ENCODE measurements around the gene LAT.
"Not testable (repeated sequence)": the region's sequence is repeated elsewhere in the genome, so short reads cannot be mapped to it uniquely, and the experiment has no call there.

The LAT gene

DNA sequence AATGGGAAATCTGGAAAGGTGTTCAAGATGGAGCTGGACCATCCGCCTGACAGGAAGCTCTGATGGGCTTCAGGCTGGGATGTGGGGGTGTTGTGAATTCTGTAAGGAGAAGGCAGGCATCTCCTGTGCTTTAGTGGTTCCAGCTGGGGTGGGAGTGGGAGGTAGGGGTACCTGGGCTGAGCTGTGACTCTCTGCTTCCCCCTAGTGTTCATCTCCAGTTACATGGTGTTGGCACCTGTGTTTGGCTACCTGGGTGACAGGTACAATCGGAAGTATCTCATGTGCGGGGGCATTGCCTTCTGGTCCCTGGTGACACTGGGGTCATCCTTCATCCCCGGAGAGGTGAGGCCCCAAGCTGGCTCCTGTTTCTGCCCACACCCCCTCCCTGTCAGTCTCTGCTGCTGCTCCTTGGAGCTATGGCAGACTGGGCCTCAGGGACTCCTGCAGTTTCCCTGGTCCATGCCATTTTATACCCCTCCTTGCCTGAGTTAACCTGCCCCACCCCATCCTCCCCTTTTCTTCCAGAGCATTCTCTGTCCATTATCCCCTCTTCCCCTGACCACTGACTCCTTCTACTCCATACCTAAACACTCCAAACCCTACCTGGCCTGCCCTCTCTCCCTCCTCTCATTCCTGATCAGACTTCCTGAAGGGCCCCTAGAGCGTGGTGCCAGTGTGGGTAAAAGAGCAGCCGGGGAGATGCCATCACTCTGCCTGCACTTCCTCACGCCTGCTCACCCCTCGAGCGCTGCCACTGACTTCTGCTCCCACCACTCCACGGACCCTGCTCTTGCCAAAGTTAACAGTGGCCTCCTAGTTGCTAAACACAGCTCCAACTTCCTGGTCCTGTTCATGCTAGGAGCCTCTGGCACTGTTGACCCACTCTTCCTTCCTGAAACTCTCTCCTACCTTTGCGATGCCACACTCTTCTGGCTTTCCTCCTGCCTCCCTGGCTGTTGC lies 6.9 kb upstream of the LAT start:
- DNase-seq (ENCODE audit: low spot score) (no peak), FAIRE-seq (no peak)

DNA sequence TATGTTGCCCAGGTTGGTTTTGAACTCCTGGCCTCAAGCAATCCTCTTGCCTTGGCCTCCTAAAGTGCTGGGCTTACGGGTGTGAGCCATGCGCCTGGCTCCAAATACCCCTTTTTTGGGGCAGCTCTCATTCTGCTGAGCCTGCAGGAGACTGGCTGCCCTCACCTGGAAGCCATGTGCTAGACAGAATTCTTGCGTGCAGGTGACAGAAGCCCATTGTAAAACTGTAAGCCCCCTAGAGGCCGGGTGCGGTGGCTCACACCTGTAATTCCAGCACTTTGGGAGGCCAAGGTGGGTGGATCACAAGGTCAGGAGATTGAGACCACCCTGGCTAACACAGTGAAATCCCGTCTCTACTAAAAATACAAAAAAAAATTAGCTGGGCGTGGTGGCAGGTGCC lies 4.5 kb upstream of the LAT start:
- not testable (repeated sequence) for FAIRE-seq; DNase-seq (ENCODE audit: low spot score)

DNA sequence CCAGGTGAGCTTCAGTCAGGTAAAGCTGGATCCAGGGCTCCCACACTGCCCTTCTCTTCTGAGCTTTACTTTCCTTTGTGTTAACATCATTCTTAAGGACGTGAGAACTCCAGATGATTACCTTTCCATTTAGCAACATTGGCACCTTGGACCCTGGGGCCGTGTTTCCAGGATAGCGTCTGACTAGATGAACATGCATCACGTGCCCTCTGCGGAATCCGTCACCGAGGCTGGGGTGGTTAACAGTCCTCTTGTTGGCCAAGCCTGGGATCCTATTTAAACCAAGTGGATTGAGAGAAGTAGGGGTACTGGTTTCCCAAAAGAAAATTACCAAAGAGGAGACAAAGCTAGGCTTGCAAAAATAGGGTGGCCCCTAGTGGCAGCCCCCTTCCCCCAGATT lies 3.9 kb upstream of the LAT start:
- no peak for DNase-seq (ENCODE audit: low spot score)
- FAIRE-seq = no peak

DNA sequence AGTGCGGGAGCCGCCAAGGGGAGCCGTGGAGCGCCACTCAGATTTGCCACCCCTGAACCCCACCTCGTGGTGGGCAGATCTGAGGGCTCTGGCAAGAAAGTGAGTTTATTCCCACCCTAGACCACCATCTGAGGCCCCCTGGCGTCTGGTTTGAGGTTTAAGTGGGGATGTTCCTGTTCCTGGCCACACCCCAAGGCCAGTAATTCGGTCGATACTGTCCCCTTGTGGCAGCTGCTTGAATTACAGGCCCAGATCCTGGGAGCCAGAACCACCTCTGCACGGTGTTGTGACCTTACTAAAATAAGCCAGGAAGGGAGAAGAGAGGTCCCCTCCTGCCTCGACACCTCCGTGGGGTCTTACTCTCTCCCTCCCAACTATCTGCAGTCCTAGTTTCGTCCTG lies 3.3 kb upstream of the LAT start:
- DNase-seq (ENCODE audit: low spot score) (no peak), FAIRE-seq (no peak)

DNA sequence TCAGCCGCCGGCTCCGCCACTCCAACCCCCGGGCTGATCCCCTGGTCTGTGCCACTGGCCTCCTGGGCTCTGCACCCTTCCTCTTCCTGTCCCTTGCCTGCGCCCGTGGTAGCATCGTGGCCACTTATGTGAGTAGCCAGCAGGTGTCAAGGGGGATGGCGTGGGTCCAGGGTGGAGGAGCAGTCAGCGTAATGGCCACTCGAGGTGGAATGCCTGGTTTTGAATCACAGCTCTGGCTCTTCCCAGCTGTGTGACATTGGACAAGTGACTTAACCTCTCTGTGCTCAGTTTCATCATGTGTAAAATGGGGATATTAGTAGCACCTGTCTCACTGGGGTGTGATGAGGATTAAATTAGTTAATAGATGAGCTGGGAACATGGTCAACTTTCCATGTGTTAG lies 2.4 kb upstream of the LAT start:
- FAIRE-seq = no peak
- no peak for DNase-seq (ENCODE audit: low spot score)

DNA sequence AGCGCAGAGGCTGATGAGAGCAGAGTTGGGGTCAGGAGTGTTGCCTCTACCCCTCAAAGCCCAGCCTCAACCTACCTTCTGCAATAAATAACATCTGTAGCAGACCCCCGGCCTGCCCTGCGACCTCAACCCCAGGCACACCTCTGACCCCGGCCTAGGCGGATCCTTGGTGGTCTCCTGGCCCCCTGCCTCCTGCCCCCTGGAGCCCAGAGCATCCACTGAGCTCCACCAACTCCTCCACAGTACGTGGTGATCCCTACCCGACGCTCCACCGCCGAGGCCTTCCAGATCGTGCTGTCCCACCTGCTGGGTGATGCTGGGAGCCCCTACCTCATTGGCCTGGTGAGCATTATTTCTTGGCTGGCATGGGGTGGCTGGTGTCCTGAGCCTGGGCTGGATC lies 1.9 kb upstream of the LAT start:
- no peak for FAIRE-seq
- DNase-seq (ENCODE audit: low spot score) = no peak

DNA sequence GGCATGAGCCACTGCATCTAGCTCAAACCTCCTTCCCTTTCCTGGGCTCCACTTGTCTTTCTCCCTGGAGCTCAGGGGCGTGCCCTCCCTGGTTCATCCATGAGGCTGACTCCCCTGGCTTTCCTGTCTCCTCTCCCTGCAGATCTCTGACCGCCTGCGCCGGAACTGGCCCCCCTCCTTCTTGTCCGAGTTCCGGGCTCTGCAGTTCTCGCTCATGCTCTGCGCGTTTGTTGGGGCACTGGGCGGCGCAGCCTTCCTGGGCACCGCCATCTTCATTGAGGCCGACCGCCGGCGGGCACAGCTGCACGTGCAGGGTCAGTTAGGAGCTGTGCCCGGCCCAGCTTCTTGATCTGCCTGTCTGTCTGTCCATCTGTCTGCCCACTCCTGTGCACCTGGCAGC lies 1.2 kb upstream of the LAT start:
- no peak for DNase-seq (ENCODE audit: low spot score)
- no peak for FAIRE-seq

DNA sequence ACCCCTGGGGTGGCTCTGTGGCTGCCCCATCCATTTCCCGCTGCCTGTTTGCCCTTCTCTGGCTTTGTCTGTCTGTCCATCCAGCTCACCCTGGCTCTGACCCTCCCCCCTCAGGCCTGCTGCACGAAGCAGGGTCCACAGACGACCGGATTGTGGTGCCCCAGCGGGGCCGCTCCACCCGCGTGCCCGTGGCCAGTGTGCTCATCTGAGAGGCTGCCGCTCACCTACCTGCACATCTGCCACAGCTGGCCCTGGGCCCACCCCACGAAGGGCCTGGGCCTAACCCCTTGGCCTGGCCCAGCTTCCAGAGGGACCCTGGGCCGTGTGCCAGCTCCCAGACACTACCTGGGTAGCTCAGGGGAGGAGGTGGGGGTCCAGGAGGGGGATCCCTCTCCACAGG lies 761 bp upstream of the LAT start:
- FAIRE-seq (no peak), DNase-seq (ENCODE audit: low spot score) (no peak)

DNA sequence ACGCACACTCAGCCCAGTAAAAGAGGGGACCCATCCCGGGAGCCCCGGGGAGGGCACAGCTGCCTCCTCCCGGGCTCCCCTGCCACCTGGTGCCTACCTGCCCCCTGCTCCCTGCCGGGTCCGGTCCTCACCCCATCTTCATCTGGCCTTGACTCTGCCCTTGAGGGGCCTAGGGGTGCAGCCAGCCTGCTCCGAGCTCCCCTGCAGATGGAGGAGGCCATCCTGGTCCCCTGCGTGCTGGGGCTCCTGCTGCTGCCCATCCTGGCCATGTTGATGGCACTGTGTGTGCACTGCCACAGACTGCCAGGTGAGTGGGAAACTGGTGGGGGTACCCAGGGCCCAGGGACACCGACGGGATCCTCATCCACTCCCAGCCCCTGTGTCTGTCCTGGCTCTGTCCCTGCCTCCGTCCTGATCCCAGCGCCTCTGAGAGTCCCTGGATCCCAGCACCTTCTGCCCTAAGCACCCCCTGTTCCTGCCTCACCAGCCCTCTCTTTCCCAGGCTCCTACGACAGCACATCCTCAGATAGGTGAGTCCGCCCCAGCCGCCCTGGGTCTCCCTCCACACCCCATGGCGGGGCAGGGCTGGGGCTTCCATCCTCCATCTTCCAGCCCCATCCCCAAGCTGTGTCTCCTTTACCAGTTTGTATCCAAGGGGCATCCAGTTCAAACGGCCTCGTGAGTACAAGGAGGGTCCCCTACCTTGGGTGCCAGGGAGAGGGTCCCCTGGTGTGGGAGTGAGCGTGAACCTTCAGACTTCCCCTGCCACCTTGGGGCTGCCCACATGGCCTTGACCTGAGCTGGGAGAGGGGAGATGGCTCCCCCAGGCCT lies 574 bp downstream of the LAT start:
- no peak for FAIRE-seq
- no peak for DNase-seq (ENCODE audit: low spot score)

DNA sequence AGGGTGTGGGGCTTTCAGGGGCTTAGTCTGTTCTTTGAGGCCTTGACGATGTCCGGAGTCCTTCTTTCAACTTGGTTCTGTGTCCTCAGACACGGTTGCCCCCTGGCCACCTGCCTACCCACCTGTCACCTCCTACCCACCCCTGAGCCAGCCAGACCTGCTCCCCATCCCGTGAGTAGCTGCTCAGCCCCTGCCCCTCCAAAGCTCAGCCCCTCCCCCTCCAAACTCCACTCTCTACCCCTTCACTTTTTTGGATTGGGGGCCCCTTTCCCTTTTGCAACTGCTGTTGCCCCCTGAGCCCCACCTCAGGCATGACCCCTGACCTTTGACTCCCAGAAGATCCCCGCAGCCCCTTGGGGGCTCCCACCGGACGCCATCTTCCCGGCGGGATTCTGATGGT lies 1.2 kb downstream of the LAT start:
- FAIRE-seq (no peak), DNase-seq (ENCODE audit: low spot score) (no peak)

DNA sequence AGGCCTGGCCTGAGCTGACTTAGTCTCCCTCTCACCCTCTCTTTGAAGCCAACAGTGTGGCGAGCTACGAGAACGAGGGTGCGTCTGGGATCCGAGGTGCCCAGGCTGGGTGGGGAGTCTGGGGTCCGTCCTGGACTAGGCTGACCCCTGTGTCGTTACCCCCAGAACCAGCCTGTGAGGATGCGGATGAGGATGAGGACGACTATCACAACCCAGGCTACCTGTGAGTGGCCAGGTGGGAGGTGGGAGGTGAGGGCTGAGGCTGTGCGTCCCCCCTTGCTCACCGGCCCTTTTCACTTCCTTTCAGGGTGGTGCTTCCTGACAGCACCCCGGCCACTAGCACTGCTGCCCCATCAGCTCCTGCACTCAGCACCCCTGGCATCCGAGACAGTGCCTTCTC lies 1.6 kb downstream of the LAT start:
- DNase-seq (ENCODE audit: low spot score) (no peak), FAIRE-seq (no peak)

DNA sequence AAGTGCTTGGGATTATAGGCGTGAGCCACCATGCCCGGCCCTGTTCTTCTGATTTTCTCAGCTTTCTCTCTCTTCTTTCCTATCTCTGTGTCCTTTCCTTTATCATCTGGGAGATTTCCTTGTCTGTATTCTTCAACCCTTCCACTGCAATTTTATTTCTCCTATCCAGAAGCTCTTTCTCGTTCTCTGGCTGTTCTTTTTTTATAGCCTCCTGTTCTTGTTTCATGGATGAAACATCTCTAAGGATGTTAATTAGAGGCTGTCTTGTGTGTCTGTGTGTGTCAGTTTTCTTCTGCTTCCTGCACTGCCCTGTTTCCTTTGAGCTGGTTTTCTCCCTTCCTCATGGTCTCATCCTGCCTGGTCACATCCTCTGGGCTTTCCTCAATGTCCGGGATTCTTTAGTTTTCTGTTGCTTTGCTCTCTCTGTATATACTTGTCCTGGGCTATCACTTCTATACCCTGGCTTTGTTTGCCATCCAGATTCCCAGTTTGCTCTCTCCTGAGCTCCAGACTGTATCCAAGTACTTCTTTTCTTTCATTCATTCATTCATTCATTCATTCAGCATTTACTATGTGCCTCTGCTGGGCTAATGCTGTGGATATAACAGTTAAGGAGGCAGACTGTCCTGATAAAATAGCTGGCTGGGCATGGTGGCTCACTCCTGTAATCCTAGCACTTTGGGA lies 2.5 kb downstream of the LAT start:
- FAIRE-seq (no peak), DNase-seq (ENCODE audit: low spot score) (no peak)

DNA sequence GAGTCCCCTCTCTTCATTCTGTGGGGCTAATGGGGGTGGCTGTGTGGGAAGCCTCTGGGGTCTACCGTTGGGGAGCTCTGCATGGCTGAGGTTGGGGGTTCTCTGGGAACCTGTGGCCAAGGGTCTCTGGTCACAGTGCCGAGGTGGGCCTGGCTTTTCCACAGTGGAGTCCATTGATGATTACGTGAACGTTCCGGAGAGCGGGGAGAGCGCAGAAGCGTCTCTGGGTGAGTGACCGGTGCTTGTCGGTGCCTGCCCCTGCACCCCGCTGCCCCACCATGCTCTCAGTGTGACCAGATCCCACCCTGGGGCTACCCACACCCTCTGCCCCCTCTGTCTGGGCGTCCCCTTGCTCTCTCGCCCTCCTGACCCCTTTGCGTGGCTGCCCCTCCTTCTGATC lies 4.5 kb downstream of the LAT start:
- no peak for FAIRE-seq

DNA sequence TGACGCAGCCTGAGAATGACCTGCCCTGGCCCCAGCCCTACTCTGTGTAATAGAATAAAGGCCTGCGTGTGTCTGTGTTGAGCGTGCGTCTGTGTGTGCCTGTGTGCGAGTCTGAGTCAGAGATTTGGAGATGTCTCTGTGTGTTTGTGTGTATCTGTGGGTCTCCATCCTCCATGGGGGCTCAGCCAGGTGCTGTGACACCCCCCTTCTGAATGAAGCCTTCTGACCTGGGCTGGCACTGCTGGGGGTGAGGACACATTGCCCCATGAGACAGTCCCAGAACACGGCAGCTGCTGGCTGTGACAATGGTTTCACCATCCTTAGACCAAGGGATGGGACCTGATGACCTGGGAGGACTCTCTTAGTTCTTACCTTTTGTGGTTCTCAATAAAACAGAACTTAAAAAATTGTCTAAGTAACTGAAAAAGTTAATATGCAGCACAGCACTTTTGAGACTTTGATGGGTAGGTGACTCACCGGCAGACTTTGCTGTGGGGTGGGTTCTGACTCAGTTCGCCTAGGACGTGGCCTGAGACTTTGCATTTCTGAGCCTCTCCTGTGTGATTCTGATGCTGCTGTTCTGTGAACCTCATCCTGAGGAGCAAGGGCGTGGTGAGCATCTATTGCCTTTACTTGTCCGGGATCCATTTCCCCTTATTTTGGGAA lies 5.7 kb downstream of the LAT start:
- DNase-seq (ENCODE audit: low spot score) = no peak
- FAIRE-seq = no peak

More for the DNA sequence above, 4.5 kb downstream of the LAT start:
- DNase-seq (ENCODE audit: low spot score) = no peak

DNA sequence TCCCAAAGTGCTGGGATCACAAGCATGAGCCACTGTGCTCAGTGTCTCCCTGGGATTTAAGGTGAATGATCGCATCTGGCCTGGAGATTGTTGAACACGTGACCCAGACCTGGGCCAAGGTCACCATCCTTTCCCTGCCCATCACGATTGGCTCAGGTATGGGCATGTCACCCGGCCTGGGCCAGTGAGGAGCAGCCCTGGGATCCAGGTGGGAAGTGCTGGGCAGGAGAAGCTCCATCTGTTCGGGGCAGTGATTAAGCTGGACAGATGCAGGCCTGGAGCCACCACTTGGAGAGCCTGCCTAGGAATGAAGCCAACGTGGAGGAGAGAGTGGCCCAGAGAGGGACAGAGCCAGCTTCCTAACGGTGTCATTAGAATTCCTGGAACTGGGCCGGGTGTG lies 6.8 kb downstream of the LAT start:
- FAIRE-seq (no peak), DNase-seq (ENCODE audit: low spot score) (no peak)

DNA sequence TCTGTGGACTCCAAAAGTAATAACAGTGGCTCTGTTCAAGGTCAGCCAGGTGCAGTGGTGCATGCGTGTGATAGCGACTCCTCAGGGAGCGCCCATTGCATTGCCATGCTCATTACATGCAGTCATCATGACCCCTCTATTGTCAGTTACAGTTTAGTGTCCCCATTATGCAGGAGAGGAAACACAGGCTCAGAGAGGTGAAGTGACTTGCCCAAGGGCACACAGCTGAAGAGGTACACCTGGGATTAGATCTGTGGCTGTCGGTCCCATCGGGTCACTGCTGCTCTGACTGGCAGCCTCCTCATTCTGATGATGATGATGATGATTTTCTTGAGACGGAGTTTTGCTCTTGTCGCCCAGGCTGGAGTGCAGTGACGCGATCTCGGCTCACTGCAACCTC lies 7.6 kb downstream of the LAT start:
- FAIRE-seq (no peak), DNase-seq (ENCODE audit: low spot score) (no peak)

DNA sequence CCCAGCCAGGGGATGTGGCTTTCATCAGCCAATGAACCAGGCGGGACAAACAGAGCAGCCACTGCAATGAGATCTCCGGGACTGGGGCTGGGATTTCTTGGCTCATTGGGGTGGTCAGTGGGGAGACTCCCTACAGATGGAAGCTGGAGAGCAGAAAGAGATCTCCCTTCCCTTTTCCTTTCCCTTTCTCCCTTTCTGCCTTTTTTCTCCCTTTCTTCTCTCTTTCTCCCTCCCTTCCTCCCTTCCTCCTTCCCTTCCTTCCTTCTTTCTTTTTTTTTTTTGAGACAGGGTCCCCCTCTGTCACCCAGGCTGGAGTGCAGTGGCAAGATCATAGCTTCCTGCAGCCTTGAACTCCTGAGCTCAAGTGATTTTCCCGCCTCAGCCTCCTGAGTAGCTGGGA lies 14.0 kb downstream of the LAT start:
- DNase-seq (ENCODE audit: low spot score) (no peak), FAIRE-seq (no peak)

DNA sequence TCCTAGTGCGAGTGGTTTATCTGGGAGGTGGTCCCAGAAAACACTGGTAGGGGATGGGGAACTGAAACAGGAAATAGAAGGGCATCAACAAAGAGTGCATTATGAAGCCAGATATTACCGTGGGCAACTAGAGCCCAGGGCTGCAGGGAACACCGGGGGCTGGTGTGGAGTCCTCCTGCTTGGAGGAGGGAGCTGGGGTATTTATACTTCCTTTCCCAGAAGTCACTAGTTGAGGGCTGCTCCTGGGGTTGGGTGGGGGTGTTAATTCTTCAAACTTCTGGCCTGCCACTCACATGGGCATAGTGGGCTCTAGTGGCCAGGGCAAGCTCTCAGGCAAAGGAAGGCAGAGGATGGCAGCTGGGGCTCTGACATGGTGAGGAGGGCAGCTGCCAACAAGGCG lies 14.7 kb downstream of the LAT start:
- DNase-seq (ENCODE audit: low spot score) (no peak), FAIRE-seq (no peak)

DNA sequence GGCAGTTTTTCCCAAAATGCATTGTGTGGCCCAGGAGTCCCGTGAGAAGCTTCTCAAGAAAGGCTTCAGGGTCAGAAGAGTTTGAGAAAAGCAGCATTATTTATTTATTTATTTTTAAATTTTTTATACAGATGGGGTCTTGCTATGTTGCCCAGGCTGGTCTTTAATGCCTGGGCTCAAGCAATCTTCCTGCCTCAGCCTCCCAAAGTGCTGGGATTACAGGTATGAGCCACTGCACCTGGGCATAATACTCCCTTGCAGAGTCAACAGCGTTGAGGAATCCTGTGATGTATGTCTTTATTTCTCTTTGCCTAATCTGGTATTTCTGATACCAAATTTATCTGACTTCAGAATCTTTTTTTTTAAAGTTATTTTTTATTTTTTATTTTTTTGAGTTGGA lies 15.2 kb downstream of the LAT start:
- FAIRE-seq (no peak), DNase-seq (ENCODE audit: low spot score) (no peak)

DNA sequence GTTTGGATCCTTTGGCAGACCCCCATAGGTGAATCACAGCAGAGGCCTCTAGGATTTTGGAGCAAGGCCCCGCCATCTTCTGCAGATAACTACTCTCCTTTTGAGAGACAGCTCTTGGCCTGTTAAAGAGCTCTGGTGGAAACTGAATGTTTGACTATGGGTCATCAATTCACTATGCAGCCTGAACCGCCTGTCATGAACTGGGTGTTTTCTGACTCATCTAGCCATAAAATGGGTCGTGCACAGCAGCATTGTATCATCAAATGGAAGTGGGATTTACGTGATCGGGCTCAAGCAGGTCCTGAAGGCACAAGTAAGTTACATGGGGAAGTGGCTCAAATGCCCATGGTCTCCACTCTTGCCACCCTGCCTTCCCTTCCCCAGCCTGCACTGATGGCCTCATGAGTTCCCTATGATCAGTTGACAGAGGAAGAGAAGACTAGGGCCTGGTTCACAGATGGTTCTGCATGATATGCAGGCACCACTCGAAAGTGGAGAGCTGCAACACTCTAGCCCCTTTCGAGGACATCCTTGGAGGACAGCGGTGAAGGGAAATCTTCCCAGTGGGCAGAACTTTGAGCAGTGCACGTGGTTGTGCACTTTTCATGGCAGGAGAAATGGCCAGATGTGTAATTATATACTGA lies 19.8 kb downstream of the LAT start:
- FAIRE-seq; DNase-seq (ENCODE audit: low spot score): not testable (repeated sequence)
